K562 (cell line): ENCODE measurements around the gene BAG5. TPM values are rescaled to one million over a fixed set of nuclear protein-coding genes. Genes with fewer than 3 reads are reported as not detected.

Experiments
- AFF4 ChIP-seq: sonication (generic); formaldehyde crosslinking; IDR thresholded peaks from 2 replicates; pipeline ENCODE4 v1.8.0; 2023; ENCODE audit warnings: mild to moderate bottlenecking, missing genetic modification reagents
- CBX5 ChIP-seq: IDR thresholded peaks from 2 replicates; pipeline ENCODE4 v1.6.1; 2014; ENCODE audit warnings: low read depth, borderline replicate concordance
- KAT7 ChIP-seq: sonication (generic); formaldehyde crosslinking; IDR thresholded peaks from 2 replicates; pipeline ENCODE4 v1.8.0; 2022; ENCODE audit warnings: missing genetic modification reagents, mild to moderate bottlenecking, borderline replicate concordance
- KLF6 ChIP-seq: fragments of 250-450 bp; sonication (Bioruptor Pico); IDR thresholded peaks from 2 replicates; pipeline ENCODE4 v1.4.0; 2020; ENCODE audit warnings: mild to moderate bottlenecking, moderate library complexity, borderline replicate concordance
- MBD2 ChIP-seq: sonication (generic); IDR thresholded peaks from 2 replicates; pipeline ENCODE4 v1.6.1; 2016; ENCODE audit warnings: low read depth, borderline replicate concordance
- MXD1 ChIP-seq: fragments of 250-450 bp; sonication (Bioruptor Pico); IDR thresholded peaks from 2 replicates; pipeline ENCODE4 v1.8.0; 2021; ENCODE audit warnings: borderline replicate concordance, mild to moderate bottlenecking, moderate library complexity; ENCODE audit not compliant: poor library complexity, severe bottlenecking
- NR2C2 ChIP-seq, 2 experiments: fragments of 200-800 bp in 1 of 2; sonication (Bioruptor generic) in 1 of 2; sonication (generic) in 1 of 2; formaldehyde crosslinking in 1 of 2; IDR thresholded peaks; 2 replicates each; pipeline versions ENCODE4 v1.6.1 to v1.8.0; 2016 to 2022; ENCODE audit warnings: mild to moderate bottlenecking in 1 of 2, missing compliant biosample characterization in 1 of 2, missing genetic modification characterization in 1 of 2, missing genetic modification reagents in 1 of 2
- POLR2H ChIP-seq: IDR thresholded peaks from 2 replicates; pipeline ENCODE4 v1.6.1; 2016; ENCODE audit warnings: missing genetic modification characterization, low read depth, mild to moderate bottlenecking, control low read depth, missing compliant biosample characterization, moderate library complexity
- RERE ChIP-seq: sonication (generic); formaldehyde crosslinking; IDR thresholded peaks from 2 replicates; pipeline ENCODE4 v1.8.0; 2023; ENCODE audit warnings: missing genetic modification reagents, mild to moderate bottlenecking, borderline replicate concordance
- RNF219 ChIP-seq: fragments of 250-450 bp; sonication (Bioruptor Pico); IDR thresholded peaks from 2 replicates; pipeline ENCODE4 v1.5.0; 2022; ENCODE audit warnings: mild to moderate bottlenecking
- SRSF3 ChIP-seq: fragments of 200-400 bp; formaldehyde crosslinking; IDR thresholded peaks from 2 replicates; pipeline ENCODE4 v1.6.1; 2016; ENCODE audit warnings: mild to moderate bottlenecking, low read length, moderate library complexity; ENCODE audit not compliant: insufficient read depth
- THAP7 ChIP-seq: fragments of 250-450 bp; sonication (Bioruptor Pico); IDR thresholded peaks from 2 replicates; pipeline ENCODE4 v1.5.0; 2021
- ZBED1 ChIP-seq: IDR thresholded peaks from 2 replicates; pipeline ENCODE4 v1.6.1; 2014
- polyA plus RNA-seq, 8 experiments: library from polyadenylated mRNA; depleted of rRNA in 4 of 8; stranded (reverse) in 5 of 8; unstranded in 3 of 8; fragments of >200 nt; fragmentation: Nextera tagmentation in 2 of 8; fragmentation: Illumina TruSeq in 1 of 8; extraction: Ambion mirVana in 2 of 8; extraction: Trizol in 1 of 8; gene quantifications; 2 replicates each; pipeline versions ENCODE4 v1.2.1 to v1.2.3, GENCODE V29; 2011 to 2014; ENCODE audit warnings: inconsistent platforms in 1 of 8, missing spikeins in 1 of 8
- total RNA-seq, 7 experiments: library from RNA; depleted of rRNA in 6 of 7; stranded (reverse); fragments of >200 nt in 6 of 7; fragmentation: Illumina TruSeq in 2 of 7; extraction: Trizol in 2 of 7; gene quantifications; 2 replicates each; pipeline versions ENCODE4 v1.2.1 to v1.2.3, GENCODE V29; 2011 to 2021; ENCODE audit warnings: low replicate concordance in 1 of 7

BAG5 gene
- total and polyA plus RNA-seq, 9 of the 15 experiments (the other 6 are each of a cell fraction or from before 2014, with no cell fraction given): 7.9 to 21.4 (median 13.2) TPM

- TF ChIP-seq ZBED1: no peak
- no peak for TF ChIP-seq THAP7 (CRISPR knock-in tag)
- TF ChIP-seq CBX5: peak; percentile 10; the same call in 1 of the 2 replicates
- TF ChIP-seq RERE (CRISPR knock-in tag): no peak
- TF ChIP-seq NR2C2 (CRISPR knock-in tag; IDR thresholded peaks at IDR 0.05): no peak
- TF ChIP-seq NR2C2 (tag; IDR thresholded peaks at IDR 0.05): no peak
- TF ChIP-seq KAT7 (CRISPR knock-in tag): no peak
- TF ChIP-seq SRSF3: no peak
- no peak for TF ChIP-seq AFF4
- no peak for TF ChIP-seq MBD2
- no peak for TF ChIP-seq KLF6
- TF ChIP-seq MXD1 (CRISPR knock-in tag): no peak
- no peak for TF ChIP-seq RNF219 (CRISPR knock-in tag)
- no peak for TF ChIP-seq POLR2H (tag)
Measured at GRCh38 chr14:103546652-103547454, 15.6 kb downstream of the BAG5 start (continued).
